ENCODE results near the gene SRC. TPM values are rescaled to one million over a fixed set of nuclear protein-coding genes. Genes with fewer than 3 reads are reported as not detected.

Gene SRC
- total RNA-seq, 2 donors from 2014 or later = 6.9 to 14.3 TPM

- TF ChIP-seq CTCF (IDR thresholded peaks at IDR 0.05) = no peak
- Histone ChIP-seq H3K27me3 (no peaks in the 10 kb centered on the region), H3K4me1 (peaks cover 0 to 3% of the 10 kb centered on the region in 2 donors), H3K9me3 (no peaks in the 10 kb centered on the region), H3K27ac (no peak overlapping the region), H3K4me3 (no peak overlapping the region), H3K36me3 (peaks cover 21% of the 10 kb centered on the region)
- no peak for DNase-seq (ENCODE audit: low spot score)
These were observed 55.5 kb downstream of the SRC start for GRCh38 chr20:37401282-37401929.

DNA sequence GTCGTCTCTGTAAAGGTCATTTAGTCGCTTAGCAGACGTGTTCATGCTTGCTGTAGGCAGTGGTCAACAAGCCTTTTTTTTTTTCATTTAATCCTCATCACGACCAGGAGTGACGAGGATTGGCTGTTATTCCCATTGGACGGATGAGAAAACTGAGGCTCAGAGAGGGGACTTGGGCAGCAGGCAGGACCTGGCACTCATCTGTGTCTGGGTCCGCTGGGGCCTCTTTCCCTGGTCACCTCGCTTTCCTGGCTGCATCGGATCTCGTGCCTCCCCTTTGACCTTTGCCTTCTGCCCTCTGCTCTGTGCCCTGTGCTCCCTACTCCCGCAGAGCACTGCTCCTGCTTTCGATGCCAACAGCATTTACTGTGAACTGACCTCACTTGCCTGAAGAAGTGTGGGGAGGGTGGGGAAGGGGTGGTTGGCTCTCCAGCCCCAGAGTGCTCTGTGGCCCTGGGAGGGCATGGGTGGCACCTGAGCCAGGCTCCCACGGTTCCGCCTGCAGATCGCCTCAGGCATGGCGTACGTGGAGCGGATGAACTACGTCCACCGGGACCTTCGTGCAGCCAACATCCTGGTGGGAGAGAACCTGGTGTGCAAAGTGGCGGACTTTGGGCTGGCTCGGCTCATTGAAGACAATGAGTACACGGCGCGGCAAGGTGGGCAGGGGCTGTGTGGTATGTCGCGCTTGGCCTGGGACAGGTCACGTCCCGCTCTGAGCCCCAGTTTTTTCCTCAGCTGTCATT, 56.2 kb downstream of the SRC start:
- H3K27ac ChIP-seq = no peak overlapping the region
- no peak for DNase-seq (ENCODE audit: low spot score)
- no peak for TF ChIP-seq CTCF (IDR thresholded peaks at IDR 0.05)
- H3K36me3 ChIP-seq = peaks cover 18% of the 10 kb centered on the region
- H3K9me3 ChIP-seq = no peaks in the 10 kb centered on the region
- no peaks in the 10 kb centered on the region for H3K27me3 ChIP-seq
- H3K4me1 ChIP-seq = peaks cover 0 to 10% of the 10 kb centered on the region in 2 donors
- no peak overlapping the region for H3K4me3 ChIP-seq

DNA sequence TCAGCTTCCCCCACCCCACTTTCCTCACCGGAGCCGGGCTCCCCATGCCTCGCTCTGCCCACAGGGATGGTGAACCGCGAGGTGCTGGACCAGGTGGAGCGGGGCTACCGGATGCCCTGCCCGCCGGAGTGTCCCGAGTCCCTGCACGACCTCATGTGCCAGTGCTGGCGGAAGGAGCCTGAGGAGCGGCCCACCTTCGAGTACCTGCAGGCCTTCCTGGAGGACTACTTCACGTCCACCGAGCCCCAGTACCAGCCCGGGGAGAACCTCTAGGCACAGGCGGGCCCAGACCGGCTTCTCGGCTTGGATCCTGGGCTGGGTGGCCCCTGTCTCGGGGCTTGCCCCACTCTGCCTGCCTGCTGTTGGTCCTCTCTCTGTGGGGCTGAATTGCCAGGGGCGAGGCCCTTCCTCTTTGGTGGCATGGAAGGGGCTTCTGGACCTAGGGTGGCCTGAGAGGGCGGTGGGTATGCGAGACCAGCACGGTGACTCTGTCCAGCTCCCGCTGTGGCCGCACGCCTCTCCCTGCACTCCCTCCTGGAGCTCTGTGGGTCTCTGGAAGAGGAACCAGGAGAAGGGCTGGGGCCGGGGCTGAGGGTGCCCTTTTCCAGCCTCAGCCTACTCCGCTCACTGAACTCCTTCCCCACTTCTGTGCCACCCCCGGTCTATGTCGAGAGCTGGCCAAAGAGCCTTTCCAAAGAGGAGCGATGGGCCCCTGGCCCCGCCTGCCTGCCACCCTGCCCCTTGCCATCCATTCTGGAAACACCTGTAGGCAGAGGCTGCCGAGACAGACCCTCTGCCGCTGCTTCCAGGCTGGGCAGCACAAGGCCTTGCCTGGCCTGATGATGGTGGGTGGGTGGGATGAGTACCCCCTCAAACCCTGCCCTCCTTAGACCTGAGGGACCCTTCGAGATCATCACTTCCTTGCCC, 57.4 kb downstream of the SRC start:
- Histone ChIP-seq H3K27ac (no peak overlapping the region), H3K36me3 (peaks cover 7% of the 10 kb centered on the region)
- TF ChIP-seq CTCF (IDR thresholded peaks at IDR 0.05) = no peak

DNA sequence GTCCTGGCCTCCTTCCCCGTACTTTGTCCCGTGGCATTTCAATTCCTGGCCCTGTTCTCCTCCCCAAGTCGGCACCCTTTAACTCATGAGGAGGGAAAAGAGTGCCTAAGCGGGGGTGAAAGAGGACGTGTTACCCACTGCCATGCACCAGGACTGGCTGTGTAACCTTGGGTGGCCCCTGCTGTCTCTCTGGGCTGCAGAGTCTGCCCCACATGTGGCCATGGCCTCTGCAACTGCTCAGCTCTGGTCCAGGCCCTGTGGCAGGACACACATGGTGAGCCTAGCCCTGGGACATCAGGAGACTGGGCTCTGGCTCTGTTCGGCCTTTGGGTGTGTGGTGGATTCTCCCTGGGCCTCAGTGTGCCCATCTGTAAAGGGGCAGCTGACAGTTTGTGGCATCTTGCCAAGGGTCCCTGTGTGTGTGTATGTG, 58.5 kb downstream of the SRC start:
- no peak for TF ChIP-seq CTCF (IDR thresholded peaks at IDR 0.05)
- H3K36me3 ChIP-seq = peaks cover 7% of the 10 kb centered on the region
- no peaks in the 10 kb centered on the region for H3K27me3 ChIP-seq
- H3K9me3 ChIP-seq = no peaks in the 10 kb centered on the region
- H3K4me3 ChIP-seq = no peak overlapping the region
- no peak overlapping the region for H3K27ac ChIP-seq
- DNase-seq (ENCODE audit: low spot score) = no peak
- H3K4me1 ChIP-seq = peaks cover 0 to 25% of the 10 kb centered on the region in 2 donors

More for the DNA sequence above, 57.4 kb downstream of the SRC start:
- DNase-seq (ENCODE audit: low spot score) = no peak
- no peaks in the 10 kb centered on the region for H3K9me3 ChIP-seq
- peaks cover 0 to 21% of the 10 kb centered on the region in 2 donors for H3K4me1 ChIP-seq
- no peak overlapping the region for H3K4me3 ChIP-seq
- no peaks in the 10 kb centered on the region for H3K27me3 ChIP-seq

GRCh38 chr20:37405351-37405897, 59.5 kb downstream of the SRC start:
- Histone ChIP-seq H3K27ac (no peak overlapping the region), H3K4me3 (no peak overlapping the region), H3K4me1 (peaks cover 0 to 25% of the 10 kb centered on the region in 2 donors), H3K36me3 (peaks cover 7% of the 10 kb centered on the region), H3K27me3 (no peaks in the 10 kb centered on the region), H3K9me3 (no peaks in the 10 kb centered on the region)
- no peak for DNase-seq (ENCODE audit: low spot score)
- no peak for TF ChIP-seq CTCF (IDR thresholded peaks at IDR 0.05)

Data from right atrium auricular region (tissue), 2 donors.